ENCODE data around the gene C1orf141. TPM values are rescaled to one million over a fixed set of nuclear protein-coding genes. Genes with fewer than 3 reads are reported as not detected.

C1orf141 gene
- total RNA-seq (2011; cell fraction: chromatin; rRNA removed; ENCODE audit: low replicate concordance): not detected in 2 replicates
- not detected in 2 replicates for total RNA-seq (2011; cell fraction: nucleolus; rRNA removed)
- total RNA-seq (2011; cell fraction: nucleoplasm; rRNA removed): not detected in 2 replicates
- total RNA-seq (2014; rRNA removed) (not detected in 2 replicates), total RNA-seq (2014; rRNA removed; fragmentation: Illumina TruSeq; extraction: Trizol) (not detected in 2 replicates), total RNA-seq (2015; rRNA removed; fragmentation: Illumina TruSeq; extraction: Trizol) (not detected in 2 replicates), total RNA-seq (2021) (0.18 TPM in 1 of 2 replicates, not detected in the other), polyA plus RNA-seq (2011; rRNA removed) (not detected in 2 replicates), polyA plus RNA-seq (2014; fragmentation: Illumina TruSeq; extraction: Trizol) (not detected in 2 replicates), polyA plus RNA-seq (2014; fragmentation: Nextera tagmentation; extraction: Ambion mirVana) (not detected), polyA plus RNA-seq (2014; rRNA removed) (not detected in 2 replicates), polyA minus RNA-seq (2011; rRNA and poly(A)+ RNA removed) (not detected in 2 replicates), Bru-seq, nascent RNA (percentile 13 among the genes with signal in this experiment), BruChase-seq, experiment 1, labeled RNA remaining after a 2-hour chase (percentile 6 among the genes with signal in this experiment), BruChase-seq, experiment 2, labeled RNA remaining after a 6-hour chase (percentile 7 among the genes with signal in this experiment)
- not detected in 2 replicates for polyA plus RNA-seq (2011; cell fraction: cytosol; rRNA removed)
- polyA plus RNA-seq (2011; cell fraction: nucleus; rRNA removed): not detected in 2 replicates
- not detected in 2 replicates for polyA plus RNA-seq (2012)
- polyA minus RNA-seq (2011; cell fraction: cytosol; rRNA and poly(A)+ RNA removed): not detected in 2 replicates
- polyA minus RNA-seq (2011; cell fraction: nucleus; rRNA and poly(A)+ RNA removed): not detected in 2 replicates
- long read RNA-seq, experiment 1, partial matches to known transcripts: 0 of 9 reads
- long read RNA-seq, experiment 1, other reads (novel, unspliced or antisense): 9 of 9 reads
- long read RNA-seq, experiment 2: 0 reads
- long read RNA-seq, experiment 3: 0 reads

GRCh38 chr1:67134695-67135094 lies at the start of gene C1orf141:
C1orf141 (minus strand) TSS chr1:67134970; CDS start chr1:67127240, 7,730 bp downstream.
- Histone ChIP-seq H3K9ac (ENCODE audit: insufficient read depth in 1 of 2, low read depth in 2 of 2, low read length in 2 of 2) (no peak within 1 kb of the TSS), H3K4me3 (no peak within 1 kb of the TSS), H3K4me1 (replicated peaks in 1 of 2; ENCODE audit: control insufficient read depth in 2 of 2, insufficient read depth in 2 of 2, low read length in 2 of 2) (peaks cover 0 to 17% of the 10 kb centered on the region in 2 experiments; a peak in 3 of 5 replicates), H3K36me3 (ENCODE audit: control insufficient read depth, insufficient read depth, low read length) (no peaks in the 10 kb centered on the region), H3K27ac (ENCODE audit: extremely low read depth, low read depth, low read length) (no peak within 1 kb of the TSS), H3K9me1 (ENCODE audit: control insufficient read depth, insufficient read depth, low read length) (no peaks in the 10 kb centered on the region), H3K9me3 (replicated peaks; ENCODE audit: control insufficient read depth, insufficient read depth, low read depth, low read length) (no peaks in the 10 kb centered on the region; the same call in 1 of the 2 replicates), H2AFZ (ENCODE audit: low read depth, low read length) (peak within 1 kb of the TSS; percentile 35; the same call in 1 of the 2 replicates), H3K27me3 (ENCODE audit: control insufficient read depth in 2 of 2, insufficient read depth in 2 of 2, low read length in 2 of 2) (no peaks in the 10 kb centered on the region), H3K79me2 (ENCODE audit: control insufficient read depth, insufficient read depth, low read length) (no peaks in the 10 kb centered on the region), H4K20me1 (replicated peaks; ENCODE audit: control insufficient read depth, insufficient read depth, low read length) (no peaks in the 10 kb centered on the region), H3K4me2 (ENCODE audit: insufficient read depth, low read length) (no peak within 1 kb of the TSS)
- in situ Hi-C loops (cut with MboI): no loop called here
- no peak for ATAC-seq
- ChIA-PET POLR2A (no interaction called here), CTCF (ENCODE audit: low intra/inter-chr PET ratio) (no interaction called here)
- TF ChIP-seq ESRRA (IDR thresholded peaks at IDR 0.05; ENCODE audit: borderline replicate concordance, low read depth): no peak
- no peak for TF ChIP-seq ZNF436 (CRISPR knock-in tag; IDR thresholded peaks at IDR 0.05)
- TF ChIP-seq SNAPC5 (CRISPR knock-in tag; IDR thresholded peaks at IDR 0.05): no peak
- no peak for TF ChIP-seq TBP (optimal IDR thresholded peaks at IDR 0.05; ENCODE audit: low read depth, low read length)
- intact Hi-C loops (cut with micrococcal nuclease): no loop called here
- DNase-seq (ENCODE audit: extremely low read depth in 1 of 4, low spot score in 3 of 4): no peak
- BruUV-seq (replicated peaks): no TSS peak
- WGBS (ENCODE audit: insufficient coverage, low coverage, missing lambda C conversion rate): 89% methylated on average over 23 of the region's 28 CpGs
- no peak for FAIRE-seq
